ENCODE results near the gene ANKK1.

ANKK1 gene

GRCh38 chr11:113449743-113450142 lies 62.2 kb downstream of the ANKK1 start:
- no peak for DNase-seq (ENCODE audit: low read depth in 1 of 2, low spot score in 1 of 2)

Measured in activated CD4-positive, alpha-beta T cell treated with anti-CD3 and anti-CD28 coated beads, Interleukin-2, amount 50 U/mL, for 24 hours (primary cell).